Non-pigmented ciliary epithelial cell (primary cell): ENCODE data around the gene DIO2.

Source experiments
- DNase-seq: peaks from one replicate; pipeline ENCODE4 v3.0.0-alpha.2; 2010; ENCODE audit warnings: low read depth

Gene DIO2

DNA sequence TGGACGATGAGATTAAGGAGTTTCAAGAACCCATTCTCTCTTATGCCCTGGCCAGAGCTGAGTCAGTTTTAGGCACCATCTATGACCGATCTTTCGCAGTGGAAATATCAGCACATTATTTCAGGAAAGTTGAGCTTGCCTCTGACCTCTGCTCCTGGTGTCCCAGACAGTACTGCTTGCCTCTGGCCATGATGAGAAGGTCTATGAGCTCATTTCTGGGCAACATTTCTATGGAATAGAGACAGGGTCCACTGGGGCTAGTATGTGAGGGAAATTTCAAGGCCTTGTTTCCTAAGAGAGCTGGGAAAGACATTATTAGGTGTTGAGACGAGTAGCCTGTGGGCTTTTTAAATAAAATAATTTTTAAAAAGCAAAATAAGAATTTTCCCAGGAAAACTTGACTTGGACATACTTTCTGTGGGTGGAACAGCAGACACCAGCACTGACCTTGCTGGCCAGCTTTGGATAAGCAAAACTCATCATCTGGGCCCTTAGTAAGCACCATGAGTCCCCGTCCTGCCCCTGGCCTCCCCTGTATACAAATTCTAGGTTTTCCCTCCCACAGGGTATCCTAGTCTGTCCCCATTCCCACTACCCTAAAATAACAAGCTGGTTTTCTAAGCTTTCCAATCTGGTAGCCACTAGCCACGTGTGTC lies 43.4 kb downstream of the DIO2 start:
- DNase-seq, result no peak

GRCh38 chr14:80164991-80165721 lies 46.1 kb downstream of the DIO2 start:
- DNase-seq, result peak; percentile 27

DNA sequence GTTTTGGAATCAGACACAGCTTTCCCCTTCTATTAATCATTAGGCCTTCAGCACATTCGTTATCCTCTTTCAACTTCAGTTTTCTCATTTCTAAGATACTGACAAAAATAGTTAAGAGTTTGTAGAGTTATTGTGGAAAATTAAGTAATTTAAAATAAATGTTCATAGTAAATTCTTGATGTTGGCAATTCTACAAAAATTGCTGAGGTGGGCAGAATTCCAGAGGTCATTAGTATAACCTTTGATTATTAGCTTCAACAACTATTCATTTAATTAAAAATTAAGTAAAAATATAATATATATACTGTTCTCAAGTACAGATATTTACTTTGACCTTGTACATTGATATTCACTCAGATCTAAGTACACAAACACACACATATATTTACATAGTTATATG lies 58.5 kb downstream of the DIO2 start:
- DNase-seq, result no peak

DNA sequence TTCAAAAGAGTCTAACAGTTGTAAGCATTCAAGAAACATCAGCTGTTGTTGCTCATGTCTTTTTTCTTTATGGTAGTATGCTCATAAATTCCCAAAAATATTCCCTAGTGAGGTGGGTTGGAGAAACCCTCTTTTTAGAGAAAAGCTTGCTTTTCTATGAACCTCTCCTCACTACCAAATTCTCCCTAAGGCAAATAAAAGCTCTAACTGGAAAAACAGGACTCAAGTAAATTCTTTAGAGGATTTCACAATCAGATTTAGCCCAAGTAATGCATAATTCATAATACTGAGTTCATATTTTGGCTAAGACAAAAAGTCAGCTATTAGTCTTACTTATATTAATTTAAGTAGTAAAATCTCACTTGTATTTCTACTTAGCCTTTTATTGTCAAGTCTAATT lies 59.1 kb downstream of the DIO2 start:
- DNase-seq, result no peak

- DNase-seq, result no peak
Observed at GRCh38 chr14:80150301-80150700, 61.0 kb downstream of the DIO2 start.
